Retinal pigment epithelial cell (primary cell): ENCODE data around the gene JOSD2.
A peak's percentile ranks its signal among the peaks of the same experiment; 100 is the strongest.

Experiments
- DNase-seq: peaks from one replicate; pipeline ENCODE4 v3.0.0-alpha.2; 2010; ENCODE audit warnings: low read depth
- H3K4me3 ChIP-seq: 2 replicates; pipeline ENCODE4 v1.5.1; 2011; ENCODE audit warnings: mild to moderate bottlenecking, low read length, control low read depth, moderate library complexity
- TF ChIP-seq, protein P1 (sequence below): conservative IDR thresholded peaks from 2 replicates; pipeline ENCODE4 v1.5.1; 2011; ENCODE audit warnings: low read depth, low read length, control low read depth, inconsistent platforms

The JOSD2 gene

DNA sequence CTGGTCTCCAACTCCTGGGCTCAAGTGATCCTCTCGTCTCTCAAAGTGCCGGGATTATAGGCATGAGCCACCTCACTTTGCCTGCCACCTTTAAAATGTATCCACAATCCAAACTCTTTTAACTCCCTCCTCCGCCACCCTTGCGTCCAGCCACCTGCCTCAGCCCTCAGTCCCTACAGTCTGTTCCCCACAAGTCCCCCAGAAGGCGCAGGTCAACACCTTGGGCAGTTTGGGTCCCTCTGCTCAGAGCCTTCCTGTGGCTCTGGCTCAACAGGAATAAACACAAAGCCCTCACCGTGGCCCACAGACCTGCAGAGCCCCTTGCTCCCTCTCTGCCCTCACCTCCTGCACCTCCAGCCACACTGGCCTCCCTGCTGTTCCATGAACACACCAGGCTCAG lies 42.2 kb downstream of the JOSD2 start:
- H3K4me3 ChIP-seq: no peak overlapping the region
- TF ChIP-seq, protein P1, sequence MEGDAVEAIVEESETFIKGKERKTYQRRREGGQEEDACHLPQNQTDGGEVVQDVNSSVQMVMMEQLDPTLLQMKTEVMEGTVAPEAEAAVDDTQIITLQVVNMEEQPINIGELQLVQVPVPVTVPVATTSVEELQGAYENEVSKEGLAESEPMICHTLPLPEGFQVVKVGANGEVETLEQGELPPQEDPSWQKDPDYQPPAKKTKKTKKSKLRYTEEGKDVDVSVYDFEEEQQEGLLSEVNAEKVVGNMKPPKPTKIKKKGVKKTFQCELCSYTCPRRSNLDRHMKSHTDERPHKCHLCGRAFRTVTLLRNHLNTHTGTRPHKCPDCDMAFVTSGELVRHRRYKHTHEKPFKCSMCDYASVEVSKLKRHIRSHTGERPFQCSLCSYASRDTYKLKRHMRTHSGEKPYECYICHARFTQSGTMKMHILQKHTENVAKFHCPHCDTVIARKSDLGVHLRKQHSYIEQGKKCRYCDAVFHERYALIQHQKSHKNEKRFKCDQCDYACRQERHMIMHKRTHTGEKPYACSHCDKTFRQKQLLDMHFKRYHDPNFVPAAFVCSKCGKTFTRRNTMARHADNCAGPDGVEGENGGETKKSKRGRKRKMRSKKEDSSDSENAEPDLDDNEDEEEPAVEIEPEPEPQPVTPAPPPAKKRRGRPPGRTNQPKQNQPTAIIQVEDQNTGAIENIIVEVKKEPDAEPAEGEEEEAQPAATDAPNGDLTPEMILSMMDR: no peak
- DNase-seq: no peak

DNA sequence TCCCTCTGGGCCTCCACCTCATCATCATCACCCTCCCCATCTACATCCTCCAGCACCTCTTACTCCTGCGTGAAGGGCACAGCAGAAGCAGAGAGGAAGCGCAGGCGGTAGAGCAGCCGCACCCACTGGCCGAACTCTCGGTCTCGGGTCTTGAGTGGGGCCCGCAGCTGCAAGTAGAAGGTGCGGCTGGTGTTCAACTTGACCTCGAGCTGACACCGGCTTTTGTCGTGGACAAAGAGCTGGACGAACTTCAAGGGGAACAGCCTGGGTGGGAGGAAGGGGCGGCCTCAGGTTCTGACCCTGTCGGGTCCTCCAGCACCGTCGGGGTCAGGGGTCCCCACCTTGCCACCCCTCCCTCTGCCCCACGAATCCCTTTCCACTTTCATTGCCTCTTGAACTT lies 43.4 kb downstream of the JOSD2 start:
- no peak for DNase-seq
- TF ChIP-seq, protein P1: no peak
- no peak overlapping the region for H3K4me3 ChIP-seq

DNA sequence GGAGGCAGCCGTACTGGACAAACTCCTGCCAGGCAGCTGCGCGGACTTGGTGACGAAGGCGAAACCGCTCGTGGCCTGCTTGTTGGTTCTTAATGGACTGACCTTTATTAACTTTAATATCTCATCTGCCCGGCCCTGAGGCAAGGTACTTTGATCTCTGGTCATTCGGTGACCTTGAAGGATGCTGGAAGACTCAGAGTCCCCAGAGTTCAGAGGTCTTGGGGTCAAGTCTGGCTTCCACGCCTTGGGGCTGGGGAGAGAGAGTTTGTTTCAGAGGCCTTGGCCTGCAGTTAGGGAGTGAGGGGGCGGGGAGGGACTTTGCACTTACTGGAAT lies 44.3 kb downstream of the JOSD2 start:
- TF ChIP-seq, protein P1: no peak
- no peak for DNase-seq
- no peak overlapping the region for H3K4me3 ChIP-seq

DNA sequence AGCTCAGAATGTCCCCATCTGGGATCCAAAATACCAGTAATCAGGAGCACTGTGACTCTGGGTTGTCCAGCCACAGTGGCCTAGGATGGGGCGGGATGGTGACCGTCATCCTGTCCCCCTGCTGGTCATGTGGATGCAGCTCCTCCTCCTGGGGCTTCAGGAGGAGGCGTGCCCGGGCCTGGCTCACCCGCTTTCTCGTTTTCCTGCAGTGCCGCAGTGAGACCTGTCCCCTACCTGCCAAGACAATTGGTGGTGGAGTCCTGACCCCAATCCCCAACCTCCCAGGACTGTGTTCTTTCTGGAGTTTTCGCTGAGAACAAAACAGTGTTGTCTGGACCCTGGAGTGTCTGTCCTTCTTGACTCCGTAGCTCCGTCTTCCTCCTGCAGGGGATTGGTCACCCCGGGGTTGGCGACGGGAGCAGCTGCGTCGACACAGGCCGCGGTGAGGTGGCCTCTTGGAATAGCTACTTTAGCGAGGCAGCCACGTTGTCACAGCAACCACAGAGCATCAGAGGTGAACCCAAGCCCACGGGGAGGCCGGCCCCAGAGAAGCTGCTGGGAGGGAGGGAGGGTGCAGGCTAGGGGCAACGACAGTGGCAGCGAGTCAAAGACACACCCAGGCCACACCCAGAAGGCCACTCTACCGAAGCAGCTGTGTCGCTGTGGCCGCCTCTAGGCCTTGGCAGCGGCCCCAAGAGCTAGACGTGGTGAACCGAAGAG lies 44.8 kb downstream of the JOSD2 start:
- H3K4me3 ChIP-seq: no peak overlapping the region
- TF ChIP-seq, protein P1: peak; percentile 47
- no peak for DNase-seq

DNA sequence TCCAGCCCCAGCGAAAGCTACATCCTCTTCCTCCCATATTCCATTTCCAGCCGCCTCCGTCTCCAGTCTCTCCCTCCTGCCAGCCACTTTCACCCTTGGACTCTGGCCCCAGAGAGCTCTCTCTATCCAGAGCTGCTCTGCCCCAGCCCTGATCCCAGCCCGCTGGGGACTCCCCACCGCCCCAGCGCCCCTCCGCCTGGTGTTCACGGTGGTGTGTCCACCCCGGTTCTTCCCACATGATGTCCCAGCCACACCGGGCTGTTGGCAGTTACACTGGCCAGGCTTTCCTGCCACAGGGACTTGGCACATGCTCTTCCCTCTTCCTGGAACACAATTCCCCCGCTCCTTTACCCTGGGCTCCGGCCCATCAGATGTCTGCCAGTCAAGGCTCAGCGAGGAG lies 46.0 kb downstream of the JOSD2 start:
- TF ChIP-seq, protein P1: no peak
- no peak for DNase-seq
- no peak overlapping the region for H3K4me3 ChIP-seq

DNA sequence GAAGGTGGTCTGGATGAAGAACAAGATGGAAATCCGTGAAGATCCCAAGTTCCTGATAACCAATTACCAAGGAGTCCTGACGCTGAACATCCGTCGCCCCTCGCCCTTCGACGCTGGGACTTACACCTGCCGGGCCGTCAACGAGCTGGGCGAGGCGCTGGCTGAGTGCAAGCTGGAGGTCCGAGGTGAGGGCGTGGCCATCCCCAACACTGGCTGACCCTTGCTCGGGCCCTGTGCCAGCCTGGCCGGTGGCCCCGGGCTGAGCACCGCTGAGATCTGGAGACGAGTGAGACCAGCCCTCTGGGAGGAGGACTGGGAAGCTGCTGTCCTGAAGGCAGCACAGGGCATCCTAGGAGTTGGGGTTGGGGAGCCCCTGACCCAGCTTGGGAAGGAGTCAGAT lies 46.6 kb downstream of the JOSD2 start:
- H3K4me3 ChIP-seq: no peak overlapping the region
- DNase-seq: no peak
- TF ChIP-seq, protein P1: no peak

DNA sequence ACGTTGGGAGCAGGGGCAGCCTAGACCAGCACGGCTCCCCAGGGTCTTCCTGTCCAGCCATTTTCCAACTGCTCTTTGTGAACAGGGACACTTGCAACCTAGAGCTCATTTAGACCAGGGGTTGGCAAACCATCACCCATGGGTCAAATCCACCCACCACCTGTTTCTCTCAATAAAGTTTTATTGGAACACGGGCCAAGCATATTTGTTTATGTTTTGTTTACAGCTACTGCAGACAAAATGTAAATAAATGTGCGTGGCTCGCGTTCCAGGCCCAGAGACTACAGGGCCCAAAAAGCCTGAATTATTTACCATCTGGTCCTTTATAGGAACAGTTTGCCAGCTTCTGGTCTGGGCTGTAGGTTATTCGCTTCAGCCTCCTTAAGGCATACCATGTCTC lies 48.0 kb downstream of the JOSD2 start:
- DNase-seq: no peak
- H3K4me3 ChIP-seq: no peak overlapping the region
- TF ChIP-seq, protein P1: no peak
